GM19238 (cell line): ENCODE measurements around the gene MSRB2.

Source experiments
- DNase-seq: peaks from one replicate; pipeline ENCODE4 v3.0.0; 2011; ENCODE audit warnings: low spot score; ENCODE audit not compliant: insufficient read length

Gene MSRB2

GRCh38 chr10:23111517-23112286 lies 16.3 kb downstream of the MSRB2 start:
- DNase-seq = no peak

GRCh38 chr10:23114228-23114850 lies 19.0 kb downstream of the MSRB2 start:
- DNase-seq = no peak

- no peak for DNase-seq
These were observed 21.3 kb downstream of the MSRB2 start for GRCh38 chr10:23116486-23117205.

GRCh38 chr10:23120001-23120934 lies 24.9 kb downstream of the MSRB2 start:
- no peak for DNase-seq

GRCh38 chr10:23121135-23121534 lies 25.8 kb downstream of the MSRB2 start:
- no peak for DNase-seq

GRCh38 chr10:23136462-23136861 lies 41.1 kb downstream of the MSRB2 start:
- DNase-seq = no peak

GRCh38 chr10:23139677-23140076 lies 44.3 kb downstream of the MSRB2 start:
- DNase-seq = no peak

GRCh38 chr10:23141995-23142394 lies 46.6 kb downstream of the MSRB2 start:
- no peak for DNase-seq

GRCh38 chr10:23146258-23146657 lies 50.9 kb downstream of the MSRB2 start:
- DNase-seq = no peak

- DNase-seq = no peak
These were observed 51.7 kb downstream of the MSRB2 start for GRCh38 chr10:23147035-23147434.

GRCh38 chr10:23148214-23148613 lies 52.8 kb downstream of the MSRB2 start:
- DNase-seq = no peak

- no peak for DNase-seq
These were observed 54.7 kb downstream of the MSRB2 start for GRCh38 chr10:23150091-23150490.

- DNase-seq = no peak
These were observed 55.2 kb downstream of the MSRB2 start for GRCh38 chr10:23150610-23151009.

GRCh38 chr10:23151071-23151470 lies 55.7 kb downstream of the MSRB2 start:
- no peak for DNase-seq

- no peak for DNase-seq
These were observed 59.8 kb downstream of the MSRB2 start for GRCh38 chr10:23155169-23155568.

- no peak for DNase-seq
These were observed 61.2 kb downstream of the MSRB2 start for GRCh38 chr10:23156447-23157150.

- DNase-seq = no peak
These were observed 61.9 kb downstream of the MSRB2 start for GRCh38 chr10:23157239-23157681.

GRCh38 chr10:23157691-23158369 lies 62.5 kb downstream of the MSRB2 start:
- no peak for DNase-seq

GRCh38 chr10:23158370-23158769 lies 63.0 kb downstream of the MSRB2 start:
- DNase-seq = peak; percentile 45
